IPS-11a (cell line): ENCODE measurements around the gene CDC34.

Experiments used
- H3K4me3 ChIP-seq: one replicate; pipeline ENCODE4 v1.5.1; 2013; ENCODE audit warnings: low read depth, low read length, control low read depth

Gene CDC34

DNA sequence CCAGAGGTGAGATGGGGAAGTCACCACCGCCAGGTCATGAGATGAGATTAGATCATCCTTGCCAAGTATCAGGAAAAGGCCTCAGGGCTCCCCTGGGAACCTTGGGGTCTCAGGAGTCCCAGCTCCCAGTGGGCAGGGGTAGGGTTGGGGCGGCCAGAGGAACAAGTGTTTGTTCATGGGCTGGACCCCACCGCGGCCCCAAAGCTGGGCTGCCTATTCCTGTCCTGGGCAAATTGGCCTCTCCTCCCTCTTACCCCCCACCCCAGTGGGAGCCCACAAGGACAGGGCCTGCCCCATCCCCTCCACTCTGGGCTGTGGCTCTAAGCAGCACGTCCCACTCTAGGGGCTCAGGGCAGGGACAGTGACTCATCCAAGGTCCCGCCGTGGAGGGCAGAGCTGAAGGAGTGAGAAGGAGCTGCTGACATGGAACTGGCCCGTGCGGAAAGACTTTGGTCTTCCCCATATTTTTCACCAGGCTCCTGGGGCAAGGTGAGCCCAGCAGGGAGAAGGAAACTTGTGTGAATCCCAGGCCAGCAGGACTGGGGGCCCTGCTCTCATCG lies 54.1 kb downstream of the CDC34 start:
- no peak overlapping the region for H3K4me3 ChIP-seq

DNA sequence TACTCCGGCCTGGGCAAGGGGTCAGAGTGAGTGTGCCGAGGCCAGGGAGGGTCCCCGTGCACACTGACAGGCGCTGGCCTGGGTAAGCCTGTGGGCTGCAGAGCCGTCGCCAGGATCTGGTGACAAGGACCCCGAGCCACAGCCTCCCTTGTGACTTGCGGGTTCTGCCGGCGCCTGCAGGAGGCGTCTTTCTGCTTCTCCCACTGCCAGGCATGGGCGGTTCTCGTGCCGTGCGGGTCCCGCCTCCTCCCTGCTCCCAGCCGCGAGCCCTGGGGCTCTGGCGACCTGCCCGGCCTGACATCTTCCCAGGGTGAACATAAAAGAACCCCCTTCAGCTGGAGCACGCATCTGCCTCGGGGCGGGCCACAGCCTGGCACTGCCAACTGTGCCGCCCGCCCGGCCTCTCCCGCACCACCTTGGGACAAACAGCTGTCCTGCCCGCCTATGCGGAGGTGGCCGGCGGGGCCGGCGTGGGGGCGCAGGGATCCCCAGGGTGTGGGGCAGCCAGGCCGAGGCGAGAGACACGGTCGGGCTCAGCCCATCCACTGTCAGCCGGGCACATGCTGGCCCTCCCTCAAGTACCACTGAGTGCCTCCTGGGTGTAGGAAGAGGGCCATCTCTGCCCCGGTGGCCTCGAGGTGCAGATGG lies 56.7 kb downstream of the CDC34 start:
- no peak overlapping the region for H3K4me3 ChIP-seq

DNA sequence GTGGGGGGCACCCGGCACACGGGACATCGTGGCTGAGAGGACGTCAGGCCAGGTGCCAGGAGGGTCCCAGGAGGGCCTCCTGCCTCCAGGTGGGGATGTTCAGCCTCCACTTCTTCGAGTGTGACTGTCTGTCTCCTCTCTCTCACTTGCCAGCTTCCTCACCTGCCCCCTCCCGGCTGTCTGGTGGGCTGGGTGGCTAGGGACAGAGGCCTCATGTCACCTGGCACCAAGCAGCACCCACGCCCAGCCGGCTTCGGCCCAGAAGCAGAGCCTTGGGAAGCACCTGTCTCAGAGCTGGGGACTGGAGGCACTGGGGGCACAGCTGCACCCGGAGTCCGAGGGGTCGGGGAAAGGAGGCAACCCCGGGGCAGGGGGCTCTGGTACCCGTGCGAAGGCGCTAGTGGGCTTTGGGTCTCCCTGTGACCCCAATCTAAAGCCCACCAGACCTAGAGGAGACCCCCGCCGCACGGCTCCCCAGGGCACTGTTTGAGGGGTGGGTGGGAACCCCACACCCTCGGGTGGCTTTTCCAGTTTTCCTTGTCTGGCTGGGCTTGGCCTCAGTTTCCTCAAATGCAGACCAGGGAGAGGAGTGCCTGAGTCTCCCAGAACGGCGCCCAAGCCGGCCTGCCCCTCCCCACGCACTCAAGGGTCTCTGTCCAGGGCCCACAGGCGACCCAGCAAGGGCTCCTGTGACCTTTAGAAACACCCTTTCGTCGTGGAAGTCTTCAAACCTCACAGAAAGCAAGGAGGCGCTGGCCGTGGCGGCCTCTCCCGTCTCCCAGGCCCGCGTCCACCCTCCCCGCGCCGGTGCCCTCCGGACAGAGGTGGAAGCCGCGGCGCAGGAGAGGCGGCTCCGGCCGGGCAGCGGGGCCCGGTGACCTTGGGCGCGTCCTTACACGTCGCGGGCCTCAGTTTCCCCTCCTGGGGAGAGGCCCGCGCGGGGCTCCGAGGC lies 57.5 kb downstream of the CDC34 start:
- H3K4me3 ChIP-seq, result peak overlapping the region; percentile 17

DNA sequence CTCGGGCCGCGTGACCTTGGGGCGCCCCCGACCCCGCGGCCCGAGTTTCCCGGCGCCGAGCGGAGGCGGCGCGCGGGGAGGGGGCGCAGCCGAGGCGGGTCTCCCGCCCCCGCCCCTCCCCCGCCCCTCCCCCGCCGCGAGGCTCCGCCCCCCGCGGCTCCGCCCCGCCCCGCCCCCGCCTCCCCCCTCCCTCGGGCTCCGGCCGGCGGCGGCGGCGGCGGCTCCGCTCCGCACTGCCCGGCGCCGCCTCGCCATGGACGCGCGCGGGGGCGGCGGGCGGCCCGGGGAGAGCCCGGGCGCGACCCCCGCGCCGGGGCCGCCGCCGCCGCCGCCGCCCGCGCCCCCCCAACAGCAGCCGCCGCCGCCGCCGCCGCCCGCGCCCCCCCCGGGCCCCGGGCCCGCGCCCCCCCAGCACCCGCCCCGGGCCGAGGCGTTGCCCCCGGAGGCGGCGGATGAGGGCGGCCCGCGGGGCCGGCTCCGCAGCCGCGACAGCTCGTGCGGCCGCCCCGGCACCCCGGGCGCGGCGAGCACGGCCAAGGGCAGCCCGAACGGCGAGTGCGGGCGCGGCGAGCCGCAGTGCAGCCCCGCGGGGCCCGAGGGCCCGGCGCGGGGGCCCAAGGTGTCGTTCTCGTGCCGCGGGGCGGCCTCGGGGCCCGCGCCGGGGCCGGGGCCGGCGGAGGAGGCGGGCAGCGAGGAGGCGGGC lies 58.3 kb downstream of the CDC34 start, which contains the start of gene HCN2:
Gene HCN2, plus strand, starts transcription at position 189 of the 703 bp plus-strand sequence. Its CDS starts 65 bp downstream, at position 254.
- peak within 1 kb of the TSS; percentile 17 for H3K4me3 ChIP-seq

- H3K4me3 ChIP-seq, result no peak overlapping the region
These were observed 58.8 kb downstream of the CDC34 start for GRCh38 chr19:590396-590745.

DNA sequence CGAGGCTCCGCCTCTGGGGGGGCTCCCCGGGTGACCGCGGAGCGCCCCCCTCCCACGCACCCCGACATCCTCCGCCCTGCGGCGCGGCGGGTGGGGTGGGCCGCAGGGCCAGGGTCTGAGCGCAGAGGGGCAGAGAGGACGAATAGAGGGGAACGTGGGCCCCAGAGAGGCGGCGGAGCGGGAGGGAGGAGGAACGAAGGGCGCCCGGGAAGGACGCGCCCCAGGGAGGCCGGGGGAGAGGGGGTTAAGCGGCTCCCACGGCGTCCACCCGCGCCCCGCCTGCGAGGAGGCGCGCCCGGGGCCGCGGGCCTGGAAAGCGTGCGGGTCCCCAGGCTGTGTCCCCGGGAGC lies 59.2 kb downstream of the CDC34 start:
- peak overlapping the region; percentile 1 for H3K4me3 ChIP-seq

DNA sequence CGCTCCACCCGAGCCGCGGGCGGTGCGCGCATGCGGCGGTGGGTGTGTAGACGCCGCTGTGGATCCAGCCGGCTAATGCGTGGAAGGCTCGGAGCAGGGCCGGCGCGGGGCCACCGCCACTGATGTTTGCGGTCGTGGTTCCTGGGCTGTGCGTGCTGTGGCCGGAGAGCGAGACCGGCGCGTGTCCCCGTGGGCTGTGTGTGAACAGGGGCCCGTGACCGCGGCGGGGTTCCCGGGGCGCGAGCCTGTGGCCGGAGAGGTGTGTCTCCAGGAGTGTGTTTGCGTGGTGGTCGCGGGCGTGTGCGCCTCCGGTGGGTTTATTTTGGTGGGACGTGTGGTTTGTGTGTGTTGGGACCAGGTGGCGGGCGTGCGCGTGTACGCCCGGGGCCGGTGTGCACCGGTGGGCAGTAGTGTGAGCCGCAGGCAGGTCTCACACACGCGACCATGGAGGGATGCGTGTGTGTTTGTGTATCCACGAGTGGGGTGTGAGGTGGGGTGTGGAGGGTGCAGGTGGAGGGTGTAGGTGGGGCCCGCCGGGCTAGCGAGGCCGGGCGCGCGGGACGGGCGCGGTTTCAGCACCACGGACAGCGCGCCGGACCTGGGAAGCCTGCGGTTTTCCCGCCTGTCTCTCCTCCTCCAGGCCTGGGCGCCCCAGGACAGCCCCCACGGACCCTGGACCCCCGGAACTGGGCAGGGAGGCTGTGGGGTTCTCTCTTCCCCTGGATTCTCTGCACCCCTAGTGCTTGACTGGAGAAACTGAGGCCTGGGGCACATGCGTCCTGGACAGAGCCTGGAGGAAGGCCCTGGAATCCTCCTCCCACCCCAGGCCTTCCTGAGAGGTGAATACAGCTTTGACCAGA lies 59.8 kb downstream of the CDC34 start:
- no peak overlapping the region for H3K4me3 ChIP-seq
